Left ventricle myocardium superior (tissue), 1 donor: Measurements from ENCODE around the gene NOL4L. TPM values are rescaled to one million over a fixed set of nuclear protein-coding genes. Genes with fewer than 3 reads are reported as not detected.

ENCODE experiments used
- ATAC-seq: fragments of 200-7000 bp; cut with Tn5 transposase; one replicate; pipeline ENCODE4 v1.9.1; 2020; ENCODE audit warnings: mild to moderate bottlenecking, moderate library complexity
- DNase-seq: peaks from one replicate; pipeline ENCODE4 v3.0.0-alpha.2; 2020
- intact Hi-C: fragments of 100-400 bp; cut with micrococcal nuclease; formaldehyde crosslinking; loops from one replicate; pipeline ENCODE4 v1.11.0; 2022
- total RNA-seq: library from RNA; stranded (reverse); fragmentation: NEBNext Ultra II Directional; extraction: Animal tissue kit (Norgen Biotek cat#: 25700); gene quantifications from one replicate; pipeline ENCODE4 v1.2.1, GENCODE V29; 2021
- donor health status: DM: no; HTN: yes; CAD: no; lungs with severe emphysema.

Gene NOL4L
- total RNA-seq, 1 donor from 2014 or later: 5.2 TPM

- ATAC-seq: no peak
- DNase-seq: no peak
- intact Hi-C loops: no loop called here
Measured at GRCh38 chr20:32395066-32395465, 190.1 kb downstream of the NOL4L start.

Other genes with a start within 250 kb of the NOL4L start
- gene ASXL1, start 227.0 kb downstream of the NOL4L start, total RNA-seq: 25.7 TPM
- gene C20orf203, start 88.6 kb upstream of the NOL4L start, total RNA-seq: not detected
- 48.4 TPM for gene COMMD7, start 158.1 kb upstream of the NOL4L start, total RNA-seq
- gene DNMT3B, start 177.1 kb upstream of the NOL4L start, total RNA-seq: 0.50 TPM
- gene MAPRE1, start 234.6 kb upstream of the NOL4L start, total RNA-seq: 65.7 TPM